ENCODE data around the gene SAMSN1. TPM values are rescaled to one million over a fixed set of nuclear protein-coding genes. Genes with fewer than 3 reads are reported as not detected.

The SAMSN1 gene
- total RNA-seq (2011; cell fraction: chromatin; rRNA removed; ENCODE audit: low replicate concordance): 35.2 and 136 TPM in 2 replicates
- total RNA-seq (2011; cell fraction: nucleolus; rRNA removed): 20.5 and 30.3 TPM in 2 replicates
- 46.3 and 72.5 TPM in 2 replicates for total RNA-seq (2011; cell fraction: nucleoplasm; rRNA removed)
- total RNA-seq (2014; rRNA removed) (96.8 and 106 TPM in 2 replicates), total RNA-seq (2014; rRNA removed; fragmentation: Illumina TruSeq; extraction: Trizol) (201 and 218 TPM in 2 replicates), total RNA-seq (2015; rRNA removed; fragmentation: Illumina TruSeq; extraction: Trizol) (143 and 159 TPM in 2 replicates), total RNA-seq (2021) (101 and 118 TPM in 2 replicates), polyA plus RNA-seq (2011; rRNA removed) (135 and 151 TPM in 2 replicates), polyA plus RNA-seq (2014; fragmentation: Illumina TruSeq; extraction: Trizol) (172 and 209 TPM in 2 replicates), polyA plus RNA-seq (2014; fragmentation: Nextera tagmentation; extraction: Ambion mirVana) (100 to 1,000 TPM; 184 to 223 TPM), polyA plus RNA-seq (2014; rRNA removed) (129 and 135 TPM in 2 replicates), polyA minus RNA-seq (2011; rRNA and poly(A)+ RNA removed) (95.4 and 142 TPM in 2 replicates), Bru-seq, nascent RNA (percentile 96 among the genes with signal in this experiment), BruChase-seq, experiment 1, labeled RNA remaining after a 2-hour chase (percentile 81 among the genes with signal in this experiment), BruChase-seq, experiment 2, labeled RNA remaining after a 6-hour chase (percentile 81 among the genes with signal in this experiment)
- polyA plus RNA-seq (2011; cell fraction: cytosol; rRNA removed): 22.7 and 52.5 TPM in 2 replicates
- polyA plus RNA-seq (2011; cell fraction: nucleus; rRNA removed): 48.6 and 89.9 TPM in 2 replicates
- 101 and 117 TPM in 2 replicates for polyA plus RNA-seq (2012)
- polyA minus RNA-seq (2011; cell fraction: cytosol; rRNA and poly(A)+ RNA removed): 33.6 and 37.9 TPM in 2 replicates
- polyA minus RNA-seq (2011; cell fraction: nucleus; rRNA and poly(A)+ RNA removed): 39.7 and 92.0 TPM in 2 replicates
- long read RNA-seq, experiment 1, transcript SAMSN1-204 (8 exons, 1,888 nt): major isoform, 203 of 230 reads
- long read RNA-seq, experiment 1, partial matches to known transcripts: 14 of 230 reads
- long read RNA-seq, experiment 1, other reads (novel, unspliced or antisense): 12 of 230 reads
- long read RNA-seq, experiment 2, transcript SAMSN1-204 (8 exons, 1,888 nt): major isoform, 12 of 38 reads
- long read RNA-seq, experiment 2, partial matches to known transcripts: 23 of 38 reads
- long read RNA-seq, experiment 2, other reads (novel, unspliced or antisense): 3 of 38 reads
- long read RNA-seq, experiment 3, transcript SAMSN1-204 (8 exons, 1,888 nt): major isoform, 125 of 142 reads
- long read RNA-seq, experiment 3, partial matches to known transcripts: 9 of 142 reads
- long read RNA-seq, experiment 3, other reads (novel, unspliced or antisense): 8 of 142 reads

DNA sequence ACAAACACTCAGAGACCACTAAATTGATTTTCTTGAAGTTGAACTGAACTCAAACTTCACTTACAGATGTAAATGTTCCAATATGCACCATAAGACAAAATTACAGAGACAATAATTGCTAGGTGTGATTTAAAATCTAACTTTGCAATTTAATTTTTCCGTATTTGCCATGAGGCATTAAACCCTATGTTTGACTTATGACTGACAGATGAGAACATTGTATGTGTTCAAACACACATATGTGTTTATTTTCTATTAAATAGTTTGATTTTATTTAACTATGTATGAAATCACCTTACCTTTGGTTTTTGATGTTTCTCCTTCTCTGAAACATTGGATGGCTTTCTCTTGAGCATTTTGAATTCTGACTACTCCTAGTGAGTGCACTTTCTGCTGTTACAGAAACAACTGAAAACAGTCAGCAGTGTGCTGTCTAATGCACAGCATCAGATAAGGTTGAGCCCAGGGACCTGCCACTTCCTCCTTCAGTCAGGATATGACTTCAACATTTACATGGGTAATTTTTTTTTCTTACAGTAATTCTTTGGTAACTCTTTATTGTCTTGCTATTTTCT is at the start of gene SAMSN1:
Gene SAMSN1 (minus strand): TSS at position 410 of the 575 bp plus-strand sequence. CDS start 54 bp downstream, at position 356.
- no peaks in the 10 kb centered on the region for H4K20me1 ChIP-seq (replicated peaks; ENCODE audit: control insufficient read depth, insufficient read depth, low read length)
- peak within 1 kb of the TSS; percentile 76 for H3K27ac ChIP-seq (ENCODE audit: extremely low read depth, low read depth, low read length)
- peak; percentile 91 for FAIRE-seq
- H3K9me1 ChIP-seq (ENCODE audit: control insufficient read depth, insufficient read depth, low read length): no peaks in the 10 kb centered on the region
- no TSS peak for BruUV-seq (replicated peaks)
- peak within 1 kb of the TSS; percentile 76 to 82; a peak in 3 of 4 replicates for H3K9ac ChIP-seq (ENCODE audit: insufficient read depth in 1 of 2, low read depth in 2 of 2, low read length in 2 of 2)
- H3K79me2 ChIP-seq (ENCODE audit: control insufficient read depth, insufficient read depth, low read length): peaks cover 58% of the 10 kb centered on the region
- peaks cover 22% of the 10 kb centered on the region; the same call in 2 of the 3 replicates for H3K36me3 ChIP-seq (ENCODE audit: control insufficient read depth, insufficient read depth, low read length)
- H3K9me3 ChIP-seq (replicated peaks; ENCODE audit: control insufficient read depth, insufficient read depth, low read depth, low read length): no peaks in the 10 kb centered on the region
- DNase-seq (ENCODE audit: extremely low read depth in 1 of 4, low spot score in 3 of 4): peak; percentile 52 to 91 (median 74)
- H2AFZ ChIP-seq (ENCODE audit: low read depth, low read length): peak within 1 kb of the TSS; percentile 61
- peak; percentile 83 for ATAC-seq
- H3K27me3 ChIP-seq (ENCODE audit: control insufficient read depth in 2 of 2, insufficient read depth in 2 of 2, low read length in 2 of 2): no peaks in the 10 kb centered on the region
- peak within 1 kb of the TSS; percentile 56 for H3K4me3 ChIP-seq
- in situ Hi-C loops (cut with MboI) (no loop called here), intact Hi-C loops (cut with micrococcal nuclease) (loop anchor here (2.0 to 5.0 kb wide), 2 partner anchors 56 to 91 kb away; no protein-coding TSS in a partner anchor)
- CTCF ChIA-PET (ENCODE audit: low intra/inter-chr PET ratio): interaction anchor here (1.0 kb wide), 1 partner anchor 192 kb away, joined by 3 read pairs; no protein-coding TSS in a partner anchor
- whole genome bisulfite sequencing (ENCODE audit: insufficient coverage, low coverage, missing lambda C conversion rate): 0% methylated on average over 1 of the region's 1 CpG
- peak within 1 kb of the TSS; percentile 63 for H3K4me2 ChIP-seq (ENCODE audit: insufficient read depth, low read length)
- H3K4me1 ChIP-seq (replicated peaks in 1 of 2; ENCODE audit: control insufficient read depth in 2 of 2, insufficient read depth in 2 of 2, low read length in 2 of 2): peaks cover 0 to 13% of the 10 kb centered on the region in 2 experiments; a peak in 2 of 5 replicates
- POLR2A ChIA-PET: no interaction called here
- TF ChIP-seq ETV5 (CRISPR knock-in tag; IDR thresholded peaks at IDR 0.05; ENCODE audit: low read depth) (0 out of 2 replicates have a peak, but pooled peaks have one; percentile 36), ZNF584 (CRISPR knock-in tag; IDR thresholded peaks at IDR 0.05; ENCODE audit: low read depth) (no peak), POLR2B (IDR thresholded peaks at IDR 0.05; ENCODE audit: low read depth, partially characterized antibody) (peak; percentile 94), SMAD1 (IDR thresholded peaks at IDR 0.05; ENCODE audit: low read depth, low read length, partially characterized antibody) (peak; percentile 90), POLR2AphosphoS2 (IDR thresholded peaks at IDR 0.05; ENCODE audit: low read length) (peak; percentile 79; the same call in 1 of the 2 replicates), TCF7 (IDR thresholded peaks at IDR 0.05; ENCODE audit: borderline replicate concordance) (no peak), ZNF583 (CRISPR knock-in tag; IDR thresholded peaks at IDR 0.05) (no peak), SIX5 (IDR thresholded peaks at IDR 0.05; ENCODE audit: borderline replicate concordance in 1 of 2, insufficient read depth in 1 of 2, low read depth in 1 of 2, low read length in 2 of 2) (no peak), ILF3 (IDR thresholded peaks at IDR 0.05; ENCODE audit: borderline replicate concordance) (no peak), GABPA (tag; conservative IDR thresholded peaks at IDR 0.05; ENCODE audit: low read depth) (peak; percentile 88), CHCHD3 (CRISPR knock-in tag; IDR thresholded peaks at IDR 0.05) (peak; percentile 80; the same call in 1 of the 2 replicates)
- TF ChIP-seq, protein P1, sequence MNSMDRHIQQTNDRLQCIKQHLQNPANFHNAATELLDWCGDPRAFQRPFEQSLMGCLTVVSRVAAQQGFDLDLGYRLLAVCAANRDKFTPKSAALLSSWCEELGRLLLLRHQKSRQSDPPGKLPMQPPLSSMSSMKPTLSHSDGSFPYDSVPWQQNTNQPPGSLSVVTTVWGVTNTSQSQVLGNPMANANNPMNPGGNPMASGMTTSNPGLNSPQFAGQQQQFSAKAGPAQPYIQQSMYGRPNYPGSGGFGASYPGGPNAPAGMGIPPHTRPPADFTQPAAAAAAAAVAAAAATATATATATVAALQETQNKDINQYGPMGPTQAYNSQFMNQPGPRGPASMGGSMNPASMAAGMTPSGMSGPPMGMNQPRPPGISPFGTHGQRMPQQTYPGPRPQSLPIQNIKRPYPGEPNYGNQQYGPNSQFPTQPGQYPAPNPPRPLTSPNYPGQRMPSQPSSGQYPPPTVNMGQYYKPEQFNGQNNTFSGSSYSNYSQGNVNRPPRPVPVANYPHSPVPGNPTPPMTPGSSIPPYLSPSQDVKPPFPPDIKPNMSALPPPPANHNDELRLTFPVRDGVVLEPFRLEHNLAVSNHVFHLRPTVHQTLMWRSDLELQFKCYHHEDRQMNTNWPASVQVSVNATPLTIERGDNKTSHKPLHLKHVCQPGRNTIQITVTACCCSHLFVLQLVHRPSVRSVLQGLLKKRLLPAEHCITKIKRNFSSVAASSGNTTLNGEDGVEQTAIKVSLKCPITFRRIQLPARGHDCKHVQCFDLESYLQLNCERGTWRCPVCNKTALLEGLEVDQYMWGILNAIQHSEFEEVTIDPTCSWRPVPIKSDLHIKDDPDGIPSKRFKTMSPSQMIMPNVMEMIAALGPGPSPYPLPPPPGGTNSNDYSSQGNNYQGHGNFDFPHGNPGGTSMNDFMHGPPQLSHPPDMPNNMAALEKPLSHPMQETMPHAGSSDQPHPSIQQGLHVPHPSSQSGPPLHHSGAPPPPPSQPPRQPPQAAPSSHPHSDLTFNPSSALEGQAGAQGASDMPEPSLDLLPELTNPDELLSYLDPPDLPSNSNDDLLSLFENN (IDR thresholded peaks at IDR 0.05; ENCODE audit: low read depth in 2 of 2, low read length in 2 of 2): peak in 1 of 2 experiments; percentile 76; a peak in 2 of 4 replicates

Data from K562 (cell line).